Stimulated activated naive CD8-positive, alpha-beta T cell treated with anti-CD3 and anti-CD28 coated beads, Interleukin-15, Interleukin-2, amounts not matched to agents 100 U/mL and 50 U/mL, for 24 hours (primary cell): Measurements from ENCODE around the gene PCDHB15.
"Not testable (repeated sequence)": the region's sequence is repeated elsewhere in the genome, so short reads cannot be mapped to it uniquely, and the experiment has no call there.

ENCODE experiments used
- ATAC-seq: fragments of 150-1000 bp; cut with Tn5 transposase; one replicate; pipeline ENCODE4 v1.10.0; 2021
- DNase-seq: peaks from one replicate; pipeline ENCODE4 v3.0.0; 2021

PCDHB15 gene

DNA sequence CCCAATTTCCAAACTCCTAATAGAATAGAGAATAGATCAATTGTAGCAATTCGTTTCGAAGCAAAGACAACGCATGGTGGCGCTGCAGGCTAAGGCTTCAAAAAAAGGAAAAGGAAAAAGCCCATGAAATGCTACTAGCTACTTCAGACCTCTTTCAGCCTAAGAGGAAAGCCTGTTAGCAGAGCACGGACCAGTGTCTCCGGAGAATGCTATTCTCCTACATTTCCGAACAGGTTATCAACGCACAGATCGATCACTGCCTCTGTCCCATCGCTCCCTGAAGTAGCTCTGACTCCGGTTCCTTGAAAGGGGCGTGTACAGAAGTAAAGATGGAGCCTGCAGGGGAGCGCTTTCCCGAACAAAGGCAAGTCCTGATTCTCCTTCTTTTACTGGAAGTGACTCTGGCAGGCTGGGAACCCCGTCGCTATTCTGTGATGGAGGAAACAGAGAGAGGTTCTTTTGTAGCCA lies at the start of gene PCDHB15:
TSS of gene PCDHB15 (plus strand) at position 146 of the 468 bp plus-strand sequence. CDS start at position 330, 184 bp downstream.
- DNase-seq = no peak

DNA sequence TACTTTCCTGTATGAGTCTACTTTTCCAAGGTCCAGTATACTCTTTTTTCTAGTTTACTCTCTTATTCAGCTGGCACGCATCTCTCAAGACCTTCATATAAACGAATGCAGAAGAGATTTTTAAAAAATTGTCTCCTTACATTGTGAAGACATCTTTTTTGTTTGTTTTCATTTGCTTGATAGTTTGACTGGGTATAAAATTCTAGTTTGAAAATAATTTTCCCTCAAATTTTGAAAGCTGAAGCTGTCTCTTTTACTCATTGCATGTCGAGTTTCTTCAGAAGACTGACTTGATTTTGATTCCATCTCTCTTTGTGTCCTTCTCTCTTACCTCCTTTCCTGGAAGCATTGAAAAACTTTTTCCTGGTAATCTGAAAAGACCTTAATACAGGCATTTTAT lies 48.8 kb upstream of the PCDHB15 start:
- no peak for DNase-seq
- no peak for ATAC-seq

More for the DNA sequence above, at the start of gene PCDHB15:
- ATAC-seq = no peak

DNA sequence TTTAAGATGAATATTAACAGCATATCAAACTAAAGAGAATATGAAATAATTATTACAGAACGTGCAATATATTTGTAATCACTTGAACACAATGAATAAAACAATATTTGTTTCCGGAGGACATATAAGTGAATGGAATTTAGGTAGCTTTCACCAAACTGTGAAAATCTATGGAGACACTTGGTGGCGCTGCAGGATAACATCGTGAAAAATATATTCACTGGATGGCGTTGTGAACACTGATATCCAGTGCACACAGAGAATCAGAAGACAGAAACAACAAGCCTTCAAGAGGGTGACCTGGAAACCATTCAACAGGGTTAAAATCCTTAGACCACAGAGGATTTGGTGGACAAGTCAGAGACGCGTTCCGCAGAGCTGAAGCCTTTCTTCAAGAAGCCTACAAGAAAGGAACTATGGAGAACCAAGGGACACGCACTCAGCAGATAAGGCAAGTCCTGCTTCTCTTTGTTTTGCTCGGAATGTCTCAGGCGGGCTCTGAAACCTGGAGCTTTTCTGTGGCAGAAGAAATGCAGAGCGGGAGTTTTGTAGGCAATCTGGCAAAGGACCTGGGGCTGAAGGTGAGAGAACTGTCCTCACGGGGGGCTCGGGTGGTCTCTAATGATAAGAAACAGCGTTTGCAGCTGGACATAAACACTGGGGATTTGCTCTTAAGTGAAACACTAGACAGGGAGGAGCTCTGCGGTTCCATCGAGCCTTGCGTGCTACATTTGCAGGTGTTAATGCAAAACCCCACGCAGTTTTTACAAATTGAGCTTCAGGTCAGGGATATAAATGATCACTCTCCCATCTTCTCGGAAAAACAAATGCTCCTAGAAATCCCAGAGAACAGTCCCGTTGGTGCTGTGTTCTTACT lies 45.6 kb upstream of the PCDHB15 start, which contains the start of gene PCDHB11:
TSS of gene PCDHB11 (plus strand) at position 269 of the 877 bp plus-strand sequence. CDS start at position 417, 148 bp downstream.
- DNase-seq = no peak
- no peak for ATAC-seq

DNA sequence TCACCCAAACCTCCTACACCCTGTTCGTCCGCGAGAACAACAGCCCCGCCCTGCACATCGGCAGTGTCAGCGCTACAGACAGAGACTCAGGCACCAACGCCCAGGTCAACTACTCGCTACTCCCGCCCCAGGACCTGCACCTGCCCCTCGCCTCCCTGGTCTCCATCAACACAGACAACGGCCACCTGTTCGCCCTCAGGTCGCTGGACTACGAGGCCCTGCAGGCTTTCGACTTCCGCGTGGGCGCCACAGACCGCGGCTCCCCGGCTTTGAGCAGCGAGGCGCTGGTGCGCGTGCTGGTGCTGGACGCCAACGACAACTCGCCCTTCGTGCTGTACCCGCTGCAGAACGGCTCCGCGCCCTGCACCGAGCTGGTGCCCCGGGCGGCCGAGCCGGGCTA lies 44.1 kb upstream of the PCDHB15 start:
- ATAC-seq, DNase-seq: not testable (repeated sequence)

DNA sequence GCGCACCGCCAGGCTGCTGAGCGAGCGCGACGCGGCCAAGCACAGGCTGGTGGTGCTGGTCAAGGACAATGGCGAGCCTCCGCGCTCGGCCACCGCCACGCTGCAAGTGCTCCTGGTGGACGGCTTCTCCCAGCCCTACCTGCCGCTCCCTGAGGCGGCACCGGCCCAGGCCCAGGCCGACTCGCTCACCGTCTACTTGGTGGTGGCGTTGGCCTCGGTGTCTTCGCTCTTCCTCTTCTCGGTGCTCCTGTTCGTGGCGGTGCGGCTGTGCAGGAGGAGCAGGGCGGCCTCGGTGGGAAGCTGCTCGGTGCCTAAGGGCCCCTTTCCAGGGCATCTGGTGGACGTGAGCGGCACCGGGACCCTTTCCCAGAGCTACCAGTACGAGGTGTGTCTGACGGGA lies 43.5 kb upstream of the PCDHB15 start:
- DNase-seq, ATAC-seq: not testable (repeated sequence)

DNA sequence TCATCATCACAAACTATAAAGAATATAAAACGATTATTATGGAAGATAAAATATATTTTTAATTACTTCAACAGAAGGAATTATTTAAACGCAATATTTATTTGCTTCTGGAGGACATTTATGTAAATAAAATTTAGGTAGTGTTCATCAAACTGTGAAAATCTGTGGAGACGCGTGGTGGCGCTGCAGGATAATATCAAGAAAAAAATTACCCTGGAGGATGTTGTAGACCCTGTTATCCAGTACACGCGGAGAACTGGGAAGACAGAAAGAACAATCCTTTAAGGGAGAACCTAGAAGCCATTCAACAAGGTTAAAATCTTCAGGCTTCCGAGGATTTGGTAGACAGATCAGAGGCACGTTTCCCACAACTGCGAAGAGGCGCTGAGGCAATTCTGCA lies 36.7 kb upstream of the PCDHB15 start, which contains the start of gene PCDHB12:
TSS of gene PCDHB12 (plus strand) at position 242 of the 400 bp plus-strand sequence. CDS start 189 bp downstream, outside the sequence.
- DNase-seq = no peak
- ATAC-seq = no peak

DNA sequence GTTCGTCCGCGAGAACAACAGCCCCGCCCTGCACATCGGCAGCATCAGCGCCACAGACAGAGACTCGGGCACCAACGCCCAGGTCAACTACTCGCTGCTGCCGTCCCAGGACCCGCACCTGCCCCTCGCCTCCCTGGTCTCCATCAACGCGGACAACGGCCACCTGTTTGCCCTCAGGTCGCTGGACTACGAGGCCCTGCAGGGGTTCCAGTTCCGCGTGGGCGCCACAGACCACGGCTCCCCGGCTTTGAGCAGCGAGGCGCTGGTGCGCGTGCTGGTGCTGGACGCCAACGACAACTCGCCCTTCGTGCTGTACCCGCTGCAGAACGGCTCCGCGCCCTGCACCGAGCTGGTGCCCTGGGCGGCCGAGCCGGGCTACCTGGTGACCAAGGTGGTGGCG lies 34.9 kb upstream of the PCDHB15 start:
- ATAC-seq = not testable (repeated sequence)

DNA sequence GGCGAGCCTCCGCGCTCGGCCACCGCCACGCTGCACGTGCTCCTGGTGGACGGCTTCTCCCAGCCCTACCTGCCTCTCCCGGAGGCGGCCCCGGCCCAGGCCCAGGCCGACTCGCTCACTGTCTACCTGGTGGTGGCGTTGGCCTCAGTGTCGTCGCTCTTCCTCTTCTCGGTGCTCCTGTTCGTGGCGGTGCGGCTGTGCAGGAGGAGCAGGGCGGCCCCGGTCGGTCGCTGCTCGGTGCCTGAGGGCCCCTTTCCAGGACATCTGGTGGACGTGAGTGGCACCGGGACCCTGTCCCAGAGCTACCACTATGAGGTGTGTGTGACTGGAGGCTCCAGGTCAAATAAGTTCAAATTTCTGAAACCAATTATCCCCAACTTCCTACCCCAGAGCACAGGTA lies 34.3 kb upstream of the PCDHB15 start:
- ATAC-seq, DNase-seq: not testable (repeated sequence)

More for the DNA sequence above, 34.9 kb upstream of the PCDHB15 start:
- not testable (repeated sequence) for DNase-seq

DNA sequence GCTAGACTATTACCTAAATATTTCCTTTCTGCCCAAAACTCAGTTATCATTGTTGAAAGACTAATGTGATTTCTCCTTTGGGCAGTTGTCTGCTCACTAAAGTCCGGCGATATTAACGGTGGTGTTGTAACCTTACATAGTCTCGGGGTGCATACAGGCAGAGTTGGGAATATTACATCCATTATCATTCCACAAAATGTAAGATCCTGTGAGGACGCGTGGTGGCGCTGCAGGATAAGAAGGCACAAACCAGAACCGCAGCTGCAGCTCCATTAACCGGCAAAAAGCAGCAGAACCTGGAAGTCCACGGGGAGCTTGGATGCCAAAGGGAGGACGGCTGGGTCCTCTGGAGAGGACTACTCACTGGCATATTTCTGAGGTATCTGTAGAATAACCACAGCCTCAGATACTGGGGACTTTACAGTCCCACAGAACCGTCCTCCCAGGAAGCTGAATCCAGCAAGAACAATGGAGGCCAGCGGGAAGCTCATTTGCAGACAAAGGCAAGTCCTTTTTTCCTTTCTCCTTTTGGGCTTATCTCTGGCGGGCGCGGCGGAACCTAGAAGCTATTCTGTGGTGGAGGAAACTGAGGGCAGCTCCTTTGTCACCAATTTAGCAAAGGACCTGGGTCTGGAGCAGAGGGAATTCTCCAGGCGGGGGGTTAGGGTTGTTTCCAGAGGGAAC lies 31.4 kb upstream of the PCDHB15 start, which contains the start of gene PCDHB13:
TSS of gene PCDHB13 (plus strand) at position 264 of the 684 bp plus-strand sequence. CDS start at position 469, 205 bp downstream.
- not testable (repeated sequence) for ATAC-seq
- DNase-seq = peak; percentile 14

DNA sequence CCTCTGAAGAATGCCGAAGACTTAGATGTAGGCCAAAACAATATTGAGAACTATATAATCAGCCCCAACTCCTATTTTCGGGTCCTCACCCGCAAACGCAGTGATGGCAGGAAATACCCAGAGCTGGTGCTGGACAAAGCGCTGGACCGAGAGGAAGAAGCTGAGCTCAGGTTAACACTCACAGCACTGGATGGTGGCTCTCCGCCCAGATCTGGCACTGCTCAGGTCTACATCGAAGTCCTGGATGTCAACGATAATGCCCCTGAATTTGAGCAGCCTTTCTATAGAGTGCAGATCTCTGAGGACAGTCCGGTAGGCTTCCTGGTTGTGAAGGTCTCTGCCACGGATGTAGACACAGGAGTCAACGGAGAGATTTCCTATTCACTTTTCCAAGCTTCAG lies 30.6 kb upstream of the PCDHB15 start:
- DNase-seq, ATAC-seq: not testable (repeated sequence)

DNA sequence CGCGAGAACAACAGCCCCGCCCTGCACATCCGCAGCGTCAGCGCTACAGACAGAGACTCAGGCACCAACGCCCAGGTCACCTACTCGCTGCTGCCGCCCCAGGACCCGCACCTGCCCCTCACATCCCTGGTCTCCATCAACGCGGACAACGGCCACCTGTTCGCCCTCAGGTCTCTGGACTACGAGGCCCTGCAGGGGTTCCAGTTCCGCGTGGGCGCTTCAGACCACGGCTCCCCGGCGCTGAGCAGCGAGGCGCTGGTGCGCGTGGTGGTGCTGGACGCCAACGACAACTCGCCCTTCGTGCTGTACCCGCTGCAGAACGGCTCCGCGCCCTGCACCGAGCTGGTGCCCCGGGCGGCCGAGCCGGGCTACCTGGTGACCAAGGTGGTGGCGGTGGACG lies 29.7 kb upstream of the PCDHB15 start:
- ATAC-seq, DNase-seq: not testable (repeated sequence)

DNA sequence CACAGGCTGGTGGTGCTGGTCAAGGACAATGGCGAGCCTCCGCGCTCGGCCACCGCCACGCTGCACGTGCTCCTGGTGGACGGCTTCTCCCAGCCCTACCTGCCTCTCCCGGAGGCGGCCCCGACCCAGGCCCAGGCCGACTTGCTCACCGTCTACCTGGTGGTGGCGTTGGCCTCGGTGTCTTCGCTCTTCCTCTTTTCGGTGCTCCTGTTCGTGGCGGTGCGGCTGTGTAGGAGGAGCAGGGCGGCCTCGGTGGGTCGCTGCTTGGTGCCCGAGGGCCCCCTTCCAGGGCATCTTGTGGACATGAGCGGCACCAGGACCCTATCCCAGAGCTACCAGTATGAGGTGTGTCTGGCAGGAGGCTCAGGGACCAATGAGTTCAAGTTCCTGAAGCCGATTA lies 29.2 kb upstream of the PCDHB15 start:
- ATAC-seq, DNase-seq: not testable (repeated sequence)

DNA sequence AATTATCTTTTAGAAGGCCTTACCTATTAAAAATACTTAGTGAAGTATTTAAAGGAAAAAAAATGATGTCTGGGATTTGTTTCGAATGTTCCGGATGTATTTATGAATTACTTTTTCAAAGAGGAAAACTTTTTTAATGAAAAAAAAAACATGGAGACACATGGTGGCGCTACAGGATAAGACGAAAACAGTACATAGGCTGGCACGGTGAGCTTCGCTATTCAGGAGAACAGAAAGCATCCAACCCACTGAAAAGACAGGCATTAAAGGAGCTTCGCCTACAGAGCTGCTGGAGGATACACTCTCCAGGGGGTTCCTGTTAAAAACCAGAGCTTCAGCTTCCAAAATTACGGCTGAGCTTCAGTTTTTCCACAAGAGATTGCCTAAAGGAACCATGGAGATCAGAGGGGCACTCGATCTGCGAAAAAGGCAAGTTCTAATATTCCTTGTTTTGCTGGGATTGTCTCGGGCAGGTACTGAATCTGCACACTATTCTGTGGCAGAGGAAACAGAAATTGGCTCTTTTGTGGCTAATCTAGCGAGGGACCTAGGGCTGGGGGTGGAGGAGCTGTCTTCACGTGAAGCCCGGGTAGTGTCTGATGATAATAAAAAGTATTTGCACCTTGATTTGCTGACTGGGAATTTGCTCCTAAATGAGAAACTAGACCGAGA lies 21.9 kb upstream of the PCDHB15 start, which contains the start of gene PCDHB14:
TSS of gene PCDHB14 (plus strand) at position 232 of the 672 bp plus-strand sequence. CDS start at position 395, 163 bp downstream.
- ATAC-seq (no peak), DNase-seq (no peak)

DNA sequence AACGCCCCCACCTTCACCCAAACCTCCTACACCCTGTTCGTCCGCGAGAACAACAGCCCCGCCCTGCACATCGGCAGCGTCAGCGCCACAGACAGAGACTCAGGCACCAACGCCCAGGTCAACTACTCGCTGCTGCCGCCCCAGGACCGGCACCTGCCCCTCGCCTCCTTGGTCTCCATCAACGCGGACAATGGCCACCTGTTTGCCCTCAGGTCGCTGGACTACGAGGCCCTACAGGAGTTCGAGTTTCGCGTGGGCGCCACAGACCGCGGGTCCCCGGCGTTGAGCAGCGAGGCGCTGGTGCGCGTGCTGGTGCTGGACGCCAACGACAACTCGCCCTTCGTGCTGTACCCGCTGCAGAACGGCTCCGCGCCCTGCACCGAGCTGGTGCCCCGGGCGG lies 20.4 kb upstream of the PCDHB15 start:
- not testable (repeated sequence) for DNase-seq, ATAC-seq

DNA sequence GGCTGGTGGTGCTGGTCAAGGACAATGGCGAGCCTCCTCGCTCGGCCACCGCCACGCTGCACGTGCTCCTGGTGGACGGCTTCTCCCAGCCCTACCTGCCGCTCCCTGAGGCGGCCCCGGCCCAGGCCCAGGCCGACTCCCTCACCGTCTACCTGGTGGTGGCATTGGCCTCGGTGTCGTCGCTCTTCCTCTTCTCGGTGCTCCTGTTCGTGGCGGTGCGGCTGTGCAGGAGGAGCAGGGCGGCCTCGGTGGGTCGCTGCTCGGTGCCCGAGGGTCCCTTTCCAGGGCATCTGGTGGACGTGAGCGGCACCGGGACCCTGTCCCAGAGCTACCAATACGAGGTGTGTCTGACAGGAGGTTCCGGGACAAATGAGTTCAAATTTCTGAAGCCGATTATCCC lies 19.8 kb upstream of the PCDHB15 start:
- not testable (repeated sequence) for DNase-seq, ATAC-seq

DNA sequence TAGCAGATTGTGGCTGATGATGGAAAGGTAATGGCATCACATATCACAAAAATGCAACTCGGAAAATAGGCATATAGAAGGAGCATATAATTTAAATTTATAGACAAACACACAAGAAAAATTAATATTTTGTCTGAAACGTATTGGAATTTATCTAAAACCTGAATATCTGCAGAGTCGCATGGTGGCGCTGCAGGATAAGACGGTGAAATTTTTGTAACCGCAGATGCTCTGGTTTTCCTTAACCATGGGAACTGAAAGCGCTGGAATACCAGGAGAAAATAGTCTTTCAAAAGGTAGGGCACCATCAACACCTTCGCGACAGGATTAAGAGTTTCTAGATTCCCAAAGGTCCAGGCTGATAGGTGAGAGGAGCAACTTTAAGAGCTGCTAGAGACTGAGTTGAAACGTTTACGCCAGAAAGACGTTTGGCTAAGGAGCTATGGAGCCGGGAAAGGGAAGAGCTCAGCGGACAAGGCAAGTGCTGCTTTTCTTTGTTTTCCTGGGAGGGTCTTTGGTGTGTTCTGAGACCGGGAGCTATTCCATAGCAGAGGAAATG lies 11.0 kb upstream of the PCDHB15 start:
- ATAC-seq (no peak), DNase-seq (no peak)

DNA sequence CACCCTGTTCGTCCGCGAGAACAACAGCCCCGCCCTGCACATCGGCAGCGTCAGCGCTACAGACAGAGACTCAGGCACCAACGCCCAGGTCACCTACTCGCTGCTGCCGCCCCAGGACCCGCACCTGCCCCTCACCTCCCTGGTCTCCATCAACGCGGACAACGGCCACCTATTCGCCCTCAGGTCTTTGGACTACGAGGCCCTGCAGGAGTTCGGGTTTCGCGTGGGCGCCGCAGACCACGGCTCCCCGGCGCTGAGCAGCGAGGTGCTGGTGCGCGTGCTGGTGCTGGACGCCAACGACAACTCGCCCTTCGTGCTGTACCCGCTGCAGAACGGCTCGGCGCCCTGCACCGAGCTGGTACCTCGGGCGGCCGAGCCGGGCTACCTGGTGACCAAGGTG lies 9.3 kb upstream of the PCDHB15 start:
- not testable (repeated sequence) for ATAC-seq, DNase-seq

DNA sequence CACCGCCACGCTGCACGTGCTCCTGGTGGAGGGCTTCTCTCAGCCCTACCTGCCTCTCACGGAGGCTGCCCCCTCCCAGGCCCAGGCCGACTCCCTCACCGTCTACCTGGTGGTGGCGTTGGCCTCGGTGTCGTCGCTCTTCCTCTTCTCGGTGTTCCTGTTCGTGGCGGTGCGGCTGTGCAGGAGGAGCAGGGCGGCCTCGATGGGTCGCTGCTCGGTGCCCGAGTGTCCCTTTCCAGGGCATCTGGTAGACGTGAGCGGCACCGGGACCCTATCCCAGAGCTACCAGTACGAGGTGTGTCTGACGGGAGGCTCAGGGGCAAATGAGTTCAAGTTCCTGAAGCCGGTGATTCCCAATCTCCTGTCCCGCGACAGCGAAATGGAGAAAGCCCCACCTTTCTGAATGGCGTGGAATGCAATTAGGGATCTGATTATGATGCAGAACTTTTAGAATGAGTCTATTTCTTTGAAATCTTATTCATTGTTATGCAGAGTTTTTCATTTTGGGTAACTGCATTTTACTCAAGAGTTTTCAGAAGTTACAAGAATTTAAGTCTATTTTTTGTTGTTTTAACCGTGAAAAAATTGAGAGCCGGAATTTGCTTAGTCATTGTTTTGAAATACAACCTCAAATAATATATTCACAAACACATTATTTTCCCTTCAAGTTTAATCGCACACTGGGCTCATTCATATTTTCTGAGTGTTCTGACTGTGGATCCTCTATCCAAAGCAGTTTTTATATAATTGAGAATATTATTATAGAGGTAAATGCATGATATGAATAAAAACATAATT lies 8.5 kb upstream of the PCDHB15 start:
- ATAC-seq (no peak), DNase-seq (no peak)

DNA sequence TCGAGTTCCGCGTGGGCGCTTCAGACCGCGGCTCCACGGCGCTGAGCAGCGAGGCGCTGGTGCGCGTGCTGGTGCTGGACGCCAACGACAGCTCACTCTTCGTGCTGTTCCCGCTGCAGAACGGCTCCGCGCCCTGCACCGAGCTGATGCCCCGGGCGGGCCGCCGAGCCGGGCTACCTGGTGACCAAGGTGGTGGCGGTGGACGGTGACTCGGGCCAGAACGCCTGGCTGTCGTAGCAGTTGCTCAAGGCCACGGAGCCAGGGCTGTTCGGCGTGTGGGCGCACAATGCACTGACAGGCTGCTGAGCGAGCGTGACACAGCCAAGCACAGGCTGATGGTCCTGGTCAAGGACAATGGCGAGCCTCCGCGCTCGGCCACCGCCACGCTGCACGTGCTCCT lies 3.7 kb upstream of the PCDHB15 start:
- no peak for DNase-seq

DNA sequence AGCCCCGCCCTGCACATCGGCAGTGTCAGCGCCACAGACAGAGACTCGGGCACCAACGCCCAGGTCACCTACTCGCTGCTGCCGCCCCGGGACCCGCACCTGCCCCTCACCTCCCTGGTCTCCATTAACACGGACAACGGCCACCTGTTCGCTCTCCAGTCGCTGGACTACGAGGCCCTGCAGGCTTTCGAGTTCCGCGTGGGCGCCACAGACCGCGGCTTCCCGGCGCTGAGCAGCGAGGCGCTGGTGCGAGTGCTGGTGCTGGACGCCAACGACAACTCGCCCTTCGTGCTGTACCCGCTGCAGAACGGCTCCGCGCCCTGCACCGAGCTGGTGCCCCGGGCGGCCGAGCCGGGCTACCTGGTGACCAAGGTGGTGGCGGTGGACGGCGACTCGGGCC lies 1.8 kb downstream of the PCDHB15 start:
- not testable (repeated sequence) for ATAC-seq, DNase-seq

More for the DNA sequence above, 3.7 kb upstream of the PCDHB15 start:
- ATAC-seq = no peak
